Smooth muscle cell (in vitro differentiated cells): ENCODE results near the gene FAM162A. TPM values are rescaled to one million over a fixed set of nuclear protein-coding genes. Genes with fewer than 3 reads are reported as not detected.
"Not testable (repeated sequence)": the region's sequence is repeated elsewhere in the genome, so short reads cannot be mapped to it uniquely, and the experiment has no call there.

Experiments
- DNase-seq: peaks from one replicate; lab custom pipeline; 2025; ENCODE audit not compliant: unreplicated experiment; lab: John Stamatoyannopoulos, UW
- H2AFZ ChIP-seq: fragments of 200-600 bp; sonication (generic); 2 replicates; pipeline ENCODE4 v1.6.0; 2016; ENCODE audit warnings: antibody characterized with exemption, low read depth, mild to moderate bottlenecking
- H3F3A ChIP-seq: fragments of 200-600 bp; sonication (generic); 2 replicates; pipeline ENCODE4 v1.6.0; 2017; ENCODE audit warnings: antibody characterized with exemption, low read depth
- H3K27ac ChIP-seq: fragments of 200-600 bp; sonication (generic); 2 replicates; pipeline ENCODE4 v1.5.1; 2016; ENCODE audit warnings: low read depth, mild to moderate bottlenecking
- H3K27me3 ChIP-seq: fragments of 200-600 bp; sonication (generic); 2 replicates; pipeline ENCODE4 v1.6.1; 2016; ENCODE audit warnings: low read depth, mild to moderate bottlenecking
- H3K36me3 ChIP-seq: fragments of 200-600 bp; sonication (generic); 2 replicates; pipeline ENCODE4 v1.5.1; 2016; ENCODE audit warnings: low read depth
- H3K4me1 ChIP-seq: fragments of 200-600 bp; sonication (generic); 2 replicates; pipeline ENCODE4 v1.5.1; 2016; ENCODE audit warnings: low read depth
- H3K4me2 ChIP-seq: fragments of 200-600 bp; sonication (generic); 2 replicates; pipeline ENCODE4 v1.6.0; 2016; ENCODE audit warnings: mild to moderate bottlenecking
- H3K4me3 ChIP-seq: fragments of 200-600 bp; sonication (generic); 2 replicates; pipeline ENCODE4 v1.5.1; 2016; ENCODE audit warnings: mild to moderate bottlenecking
- H3K79me2 ChIP-seq: fragments of 200-600 bp; sonication (generic); 2 replicates; pipeline ENCODE4 v1.6.0; 2016; ENCODE audit warnings: low read depth, mild to moderate bottlenecking
- H3K9ac ChIP-seq: fragments of 200-600 bp; sonication (generic); 2 replicates; pipeline ENCODE4 v1.6.0; 2016; ENCODE audit warnings: low read depth
- H3K9me3 ChIP-seq: fragments of 200-600 bp; sonication (generic); replicated peaks from 2 replicates; pipeline ENCODE4 v1.5.1; 2016; ENCODE audit warnings: low read depth
- H4K20me1 ChIP-seq: fragments of 200-600 bp; sonication (generic); 2 replicates; pipeline ENCODE4 v1.6.0; 2016; ENCODE audit warnings: low read depth
- WGBS: methylation state at CpG from one replicate; pipeline ENCODE4 v1.1.7; 2016; ENCODE audit warnings: low lambda C conversion rate; 5-methylcytosine and 5-hydroxymethylcytosine counted together
- polyA plus RNA-seq: library from polyadenylated mRNA; unstranded; fragments of >200 nt; fragmentation: Nextera tagmentation; extraction: Ambion mirVana; gene quantifications from 2 replicates; pipeline ENCODE4 v1.2.1, GENCODE V29; 2016
- total RNA-seq: library from RNA; depleted of rRNA; stranded (reverse); fragments of >200 nt; gene quantifications from 2 replicates; pipeline ENCODE4 v1.2.3, GENCODE V29; 2014
- TF ChIP-seq, protein P1 (sequence below): fragments of 200-600 bp; sonication (generic); IDR thresholded peaks from 2 replicates; pipeline ENCODE4 v1.5.1; 2017; ENCODE audit warnings: borderline replicate concordance, mild to moderate bottlenecking, antibody characterized with exemption; ENCODE audit not compliant: insufficient read depth, poor library complexity, severe bottlenecking

FAM162A gene
- total and polyA plus RNA-seq, 2 experiments from 2014 or later: 117 to 219 TPM

DNA sequence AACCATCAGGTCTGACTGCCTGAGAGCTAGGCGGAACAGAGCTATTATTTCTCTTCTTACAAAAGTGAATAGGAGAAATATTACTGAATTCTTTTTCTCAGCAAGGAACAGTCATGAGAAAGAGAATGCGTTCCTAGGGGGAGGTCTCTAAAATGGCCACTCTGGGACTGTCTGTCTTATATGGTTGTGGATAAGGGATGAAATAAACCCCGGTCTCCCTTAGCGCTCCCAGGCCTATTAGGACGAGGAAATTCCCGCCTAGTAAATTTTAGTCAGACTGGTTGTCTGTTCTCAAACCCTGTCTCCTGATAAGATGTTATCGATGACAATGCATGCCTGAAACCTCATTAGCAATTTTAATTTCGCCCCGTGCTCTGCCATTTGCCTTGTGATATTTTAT lies 52.0 kb downstream of the FAM162A start:
- no peak for DNase-seq
- H3F3A ChIP-seq: no peaks in the 10 kb centered on the region
- 96% methylated on average over 9 of the region's 9 CpGs for WGBS
- no peak overlapping the region for H2AFZ ChIP-seq
- peaks cover 34% of the 10 kb centered on the region for H3K36me3 ChIP-seq
- H4K20me1 ChIP-seq: no peaks in the 10 kb centered on the region
- no peak overlapping the region for H3K4me3 ChIP-seq
- H3K9me3 ChIP-seq: no peaks in the 10 kb centered on the region
- no peak overlapping the region for H3K9ac ChIP-seq
- no peaks in the 10 kb centered on the region for H3K4me1 ChIP-seq
- no peak overlapping the region for H3K27ac ChIP-seq
- H3K79me2 ChIP-seq: no peaks in the 10 kb centered on the region
- H3K27me3 ChIP-seq: no peaks in the 10 kb centered on the region
- TF ChIP-seq, protein P1, sequence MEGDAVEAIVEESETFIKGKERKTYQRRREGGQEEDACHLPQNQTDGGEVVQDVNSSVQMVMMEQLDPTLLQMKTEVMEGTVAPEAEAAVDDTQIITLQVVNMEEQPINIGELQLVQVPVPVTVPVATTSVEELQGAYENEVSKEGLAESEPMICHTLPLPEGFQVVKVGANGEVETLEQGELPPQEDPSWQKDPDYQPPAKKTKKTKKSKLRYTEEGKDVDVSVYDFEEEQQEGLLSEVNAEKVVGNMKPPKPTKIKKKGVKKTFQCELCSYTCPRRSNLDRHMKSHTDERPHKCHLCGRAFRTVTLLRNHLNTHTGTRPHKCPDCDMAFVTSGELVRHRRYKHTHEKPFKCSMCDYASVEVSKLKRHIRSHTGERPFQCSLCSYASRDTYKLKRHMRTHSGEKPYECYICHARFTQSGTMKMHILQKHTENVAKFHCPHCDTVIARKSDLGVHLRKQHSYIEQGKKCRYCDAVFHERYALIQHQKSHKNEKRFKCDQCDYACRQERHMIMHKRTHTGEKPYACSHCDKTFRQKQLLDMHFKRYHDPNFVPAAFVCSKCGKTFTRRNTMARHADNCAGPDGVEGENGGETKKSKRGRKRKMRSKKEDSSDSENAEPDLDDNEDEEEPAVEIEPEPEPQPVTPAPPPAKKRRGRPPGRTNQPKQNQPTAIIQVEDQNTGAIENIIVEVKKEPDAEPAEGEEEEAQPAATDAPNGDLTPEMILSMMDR: no peak
- H3K4me2 ChIP-seq: no peak overlapping the region

DNA sequence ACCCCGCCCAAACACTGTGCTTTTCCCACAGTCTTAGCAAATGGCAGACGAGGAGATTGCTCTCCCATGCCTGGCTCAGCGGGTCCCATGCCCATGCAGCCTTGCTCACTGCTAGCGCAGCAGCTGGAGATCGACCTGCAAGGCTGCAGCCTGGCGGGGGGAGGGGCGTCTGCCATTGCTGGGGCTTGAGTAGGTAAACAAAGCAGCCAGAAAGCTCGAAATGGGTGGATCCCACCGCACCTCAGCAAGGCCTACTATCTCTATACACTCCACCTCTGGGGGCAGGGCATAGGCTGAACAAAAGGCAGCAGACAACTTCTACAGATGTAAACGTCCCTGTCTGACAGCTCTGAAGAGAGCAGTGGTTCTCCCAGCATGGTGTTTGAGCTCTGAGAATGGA lies 59.1 kb downstream of the FAM162A start:
- no peak overlapping the region for H3K4me3 ChIP-seq
- H3K9me3 ChIP-seq: no peaks in the 10 kb centered on the region
- H3K4me1 ChIP-seq: no peaks in the 10 kb centered on the region
- H3K79me2 ChIP-seq: peaks cover 22% of the 10 kb centered on the region
- peak overlapping the region; percentile 57 for H3K27ac ChIP-seq
- no peaks in the 10 kb centered on the region for H3K27me3 ChIP-seq
- peaks cover 12% of the 10 kb centered on the region for H4K20me1 ChIP-seq
- H2AFZ ChIP-seq: no peak overlapping the region
- H3K9ac ChIP-seq: no peak overlapping the region
- no peak for DNase-seq
- 51% methylated on average over 10 of the region's 10 CpGs for WGBS
- H3K36me3 ChIP-seq: peaks cover 17% of the 10 kb centered on the region
- no peaks in the 10 kb centered on the region for H3F3A ChIP-seq
- TF ChIP-seq, protein P1: no peak
- H3K4me2 ChIP-seq: no peak overlapping the region

DNA sequence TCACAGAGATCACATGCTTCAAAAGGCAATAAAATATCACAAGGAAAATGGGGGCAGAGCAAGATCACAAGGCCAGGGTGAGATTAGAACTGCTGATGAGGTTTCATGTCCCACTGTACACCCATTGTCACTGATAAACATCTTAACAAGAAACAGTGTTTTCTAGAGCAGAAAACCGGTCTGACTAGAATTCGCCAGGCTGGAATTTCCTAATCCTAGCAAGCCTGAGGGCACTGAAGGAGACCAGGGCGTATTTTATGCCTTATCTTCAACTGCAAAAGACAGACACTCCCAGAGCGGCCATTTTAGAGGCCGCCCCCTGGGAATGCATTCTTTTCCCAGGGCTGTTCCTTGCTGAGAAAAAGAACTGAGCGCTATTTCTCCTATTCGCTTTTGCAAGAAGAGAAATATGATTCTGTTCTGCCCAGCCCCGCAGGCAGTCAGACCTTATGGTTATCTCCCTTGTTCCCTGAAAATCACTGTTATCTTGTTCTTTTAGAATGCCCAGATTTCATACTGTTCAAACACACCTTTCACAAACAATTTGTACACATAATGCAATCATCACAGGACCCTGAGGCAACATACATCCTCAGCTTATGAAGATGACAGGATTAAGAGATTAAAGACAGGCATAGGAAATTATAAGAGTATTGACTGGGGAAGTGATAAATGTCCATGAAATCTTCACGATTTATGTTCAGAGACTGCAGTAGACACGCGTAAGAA lies 59.9 kb downstream of the FAM162A start:
- not testable (repeated sequence) for H3K4me1 ChIP-seq, DNase-seq, H3K9me3 ChIP-seq, H3F3A ChIP-seq, H3K9ac ChIP-seq, H3K4me2 ChIP-seq, H3K27me3 ChIP-seq, H2AFZ ChIP-seq, H3K4me3 ChIP-seq
- WGBS: 64% methylated on average over 11 of the region's 11 CpGs
- Histone ChIP-seq H4K20me1 (peaks cover 12% of the 10 kb centered on the region), H3K27ac (peak overlapping the region; percentile 57), H3K79me2 (peaks cover 28% of the 10 kb centered on the region), H3K36me3 (peaks cover 20% of the 10 kb centered on the region)

DNA sequence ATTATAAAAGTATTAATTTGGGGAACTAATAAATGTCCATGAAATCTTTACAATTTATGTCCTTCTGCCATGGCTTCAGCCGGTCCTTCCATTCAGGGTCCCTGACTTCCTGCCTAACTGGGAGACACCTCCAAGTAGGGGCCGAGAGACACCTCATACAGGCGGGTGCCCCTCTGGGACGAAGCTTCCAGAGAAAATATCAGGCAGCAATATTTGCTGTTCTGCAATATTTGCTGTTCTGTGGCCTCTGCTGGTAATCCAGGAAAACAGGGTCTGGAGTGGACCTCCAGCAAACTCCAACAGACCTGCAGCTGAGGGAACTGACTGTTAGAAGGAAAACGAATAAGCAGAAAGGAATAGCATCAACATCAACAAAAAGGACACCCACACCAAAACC lies 60.5 kb downstream of the FAM162A start:
- peaks cover 21% of the 10 kb centered on the region for H3K36me3 ChIP-seq
- not testable (repeated sequence) for H3F3A ChIP-seq, H3K4me1 ChIP-seq, H3K4me2 ChIP-seq, H2AFZ ChIP-seq, H3K27me3 ChIP-seq, DNase-seq, H3K9ac ChIP-seq, H3K9me3 ChIP-seq, H3K4me3 ChIP-seq
- H3K27ac ChIP-seq: peak overlapping the region; percentile 26
- H3K79me2 ChIP-seq: peaks cover 31% of the 10 kb centered on the region
- whole genome bisulfite sequencing: 95% methylated on average over 5 of the region's 5 CpGs
- H4K20me1 ChIP-seq: peaks cover 12% of the 10 kb centered on the region

DNA sequence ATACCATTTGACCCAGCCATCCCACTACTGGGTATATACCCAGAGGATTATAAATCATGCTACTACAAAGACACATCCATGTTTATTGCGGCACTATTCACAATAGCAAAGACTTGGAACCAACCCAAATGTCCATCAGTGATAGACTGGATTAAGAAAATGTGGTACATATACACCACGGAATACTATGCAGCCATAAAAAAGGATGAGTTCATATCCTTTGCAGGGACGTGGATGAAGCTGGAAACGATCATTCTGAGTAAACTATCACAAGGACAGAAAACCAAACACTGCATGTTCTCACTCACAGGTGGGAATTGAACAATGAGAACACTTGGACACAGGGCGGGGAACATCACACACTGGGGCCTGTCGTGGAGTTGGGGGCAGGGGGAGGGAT lies 64.2 kb downstream of the FAM162A start:
- not testable (repeated sequence) for H3F3A ChIP-seq, H3K9me3 ChIP-seq, H3K27ac ChIP-seq, H2AFZ ChIP-seq, H3K27me3 ChIP-seq, H3K4me2 ChIP-seq, DNase-seq, H3K4me1 ChIP-seq, H3K4me3 ChIP-seq, H3K9ac ChIP-seq, H4K20me1 ChIP-seq
- WGBS: 97% methylated on average over 6 of the region's 6 CpGs
- Histone ChIP-seq H3K79me2 (peaks cover 31% of the 10 kb centered on the region), H3K36me3 (peaks cover 50% of the 10 kb centered on the region)
